HFFc6 (cell line): ENCODE measurements around the gene BOD1. TPM values are rescaled to one million over a fixed set of nuclear protein-coding genes. Genes with fewer than 3 reads are reported as not detected.

Source experiments
- DNase-seq: peaks from one replicate; pipeline ENCODE4 v3.0.0-alpha.2; 2018
- H3K27ac Mint-ChIP-seq: 2 replicates; pipeline ENCODE4 v1.8.0; 2020; ENCODE audit warnings: mild to moderate bottlenecking, mixed read lengths
- H3K27me3 Mint-ChIP-seq: 2 replicates; pipeline ENCODE4 v1.8.0; 2021; ENCODE audit warnings: mild to moderate bottlenecking, moderate library complexity, mixed read lengths; ENCODE audit not compliant: insufficient read depth
- H3K36me3 Mint-ChIP-seq: 2 replicates; pipeline ENCODE4 v1.8.0; 2021; ENCODE audit warnings: low read depth, mixed read lengths
- H3K4me1 Mint-ChIP-seq: 2 replicates; pipeline ENCODE4 v1.8.0; 2020; ENCODE audit warnings: low read depth, mixed read lengths
- H3K4me3 Mint-ChIP-seq: 2 replicates; pipeline ENCODE4 v1.8.0; 2020; ENCODE audit warnings: mild to moderate bottlenecking, moderate library complexity, mixed read lengths
- H3K9me3 Mint-ChIP-seq: 2 replicates; pipeline ENCODE4 v1.8.0; 2020; ENCODE audit warnings: mild to moderate bottlenecking, mixed read lengths
- total RNA-seq, 6 experiments: library from RNA; stranded (reverse); fragmentation: NEBNext Ultra II Directional; extraction: Animal tissue kit (Norgen Biotek cat#: 25700); gene quantifications; 2 replicates in 1 of 6; 3 replicates in 5 of 6; pipeline ENCODE4 v1.2.3, GENCODE V29; 2021
- TF ChIP-seq, protein P1 (sequence below): fragments of 200-600 bp; sonication (generic); IDR thresholded peaks from 2 replicates; pipeline ENCODE4 v1.5.0; 2021; ENCODE audit warnings: antibody characterized with exemption, mild to moderate bottlenecking

Gene BOD1
- total RNA-seq, 6 experiments from 2014 or later: 47.5 to 52.4 (median 50.9) TPM

DNA sequence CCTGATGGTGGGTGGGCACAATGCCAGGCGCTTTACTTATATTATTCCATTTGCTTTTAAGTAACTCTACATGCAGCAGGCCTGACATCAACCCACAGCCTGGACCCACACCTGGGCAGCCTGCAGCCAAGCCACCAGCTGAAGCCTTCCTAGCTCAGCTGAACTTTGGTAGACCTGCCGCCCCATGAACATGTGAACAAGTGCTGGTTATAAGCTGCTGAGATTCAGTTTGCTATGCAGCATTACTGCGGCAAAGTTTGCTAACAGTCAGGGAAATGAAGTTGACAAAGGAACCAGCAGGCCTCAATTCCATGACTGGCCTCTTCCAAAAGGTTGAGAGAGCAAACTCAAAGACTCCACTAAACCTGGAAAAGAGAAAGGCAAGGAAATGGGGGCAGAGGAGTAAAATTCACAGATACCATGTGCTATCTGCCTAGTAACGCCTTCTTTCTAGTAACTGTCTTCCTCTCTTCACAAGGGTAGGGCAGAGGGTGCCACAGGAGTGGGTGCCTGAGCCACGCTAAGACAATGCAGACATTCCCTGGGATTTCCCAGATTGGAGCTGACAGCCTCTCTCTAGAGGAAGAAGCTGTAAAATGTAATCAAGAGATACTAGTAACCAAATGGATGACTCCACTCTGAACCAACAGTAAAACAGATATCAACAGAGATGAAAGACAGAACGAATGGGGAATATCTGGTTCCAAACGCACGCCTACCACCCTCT, 2.9 kb downstream of the BOD1 start:
- Mint-ChIP-seq H3K4me3 (peak overlapping the region; percentile 97), H3K27ac (no peak overlapping the region), H3K27me3 (no peaks in the 10 kb centered on the region), H3K9me3 (no peaks in the 10 kb centered on the region), H3K36me3 (peaks cover 23% of the 10 kb centered on the region), H3K4me1 (peaks cover 50% of the 10 kb centered on the region)
- DNase-seq: no peak
- TF ChIP-seq, protein P1, sequence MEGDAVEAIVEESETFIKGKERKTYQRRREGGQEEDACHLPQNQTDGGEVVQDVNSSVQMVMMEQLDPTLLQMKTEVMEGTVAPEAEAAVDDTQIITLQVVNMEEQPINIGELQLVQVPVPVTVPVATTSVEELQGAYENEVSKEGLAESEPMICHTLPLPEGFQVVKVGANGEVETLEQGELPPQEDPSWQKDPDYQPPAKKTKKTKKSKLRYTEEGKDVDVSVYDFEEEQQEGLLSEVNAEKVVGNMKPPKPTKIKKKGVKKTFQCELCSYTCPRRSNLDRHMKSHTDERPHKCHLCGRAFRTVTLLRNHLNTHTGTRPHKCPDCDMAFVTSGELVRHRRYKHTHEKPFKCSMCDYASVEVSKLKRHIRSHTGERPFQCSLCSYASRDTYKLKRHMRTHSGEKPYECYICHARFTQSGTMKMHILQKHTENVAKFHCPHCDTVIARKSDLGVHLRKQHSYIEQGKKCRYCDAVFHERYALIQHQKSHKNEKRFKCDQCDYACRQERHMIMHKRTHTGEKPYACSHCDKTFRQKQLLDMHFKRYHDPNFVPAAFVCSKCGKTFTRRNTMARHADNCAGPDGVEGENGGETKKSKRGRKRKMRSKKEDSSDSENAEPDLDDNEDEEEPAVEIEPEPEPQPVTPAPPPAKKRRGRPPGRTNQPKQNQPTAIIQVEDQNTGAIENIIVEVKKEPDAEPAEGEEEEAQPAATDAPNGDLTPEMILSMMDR: no peak

DNA sequence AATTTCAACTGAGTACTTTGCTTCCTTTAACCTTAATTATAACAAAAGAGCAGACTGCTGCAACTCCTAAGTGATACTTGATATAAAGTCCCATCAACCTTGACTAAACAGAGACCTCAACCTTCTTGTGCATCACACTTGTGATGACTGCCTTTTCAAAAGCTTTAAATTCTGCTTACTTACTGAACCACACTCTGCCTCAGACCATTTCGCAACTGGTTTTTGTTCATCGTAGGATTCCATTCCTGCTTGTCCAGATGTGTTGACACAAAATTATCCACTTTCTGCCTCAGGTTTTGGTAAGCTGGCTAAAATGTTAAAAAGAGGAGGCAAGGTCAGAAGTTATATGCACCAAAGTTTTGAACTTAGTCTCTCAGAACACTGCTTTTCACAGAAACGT, 3.5 kb downstream of the BOD1 start:
- Mint-ChIP-seq H3K27ac (no peak overlapping the region; the same call in 1 of the 2 replicates), H3K9me3 (no peaks in the 10 kb centered on the region), H3K27me3 (no peaks in the 10 kb centered on the region), H3K4me3 (no peak overlapping the region), H3K4me1 (peaks cover 50% of the 10 kb centered on the region), H3K36me3 (peaks cover 30% of the 10 kb centered on the region)
- TF ChIP-seq, protein P1: no peak
- DNase-seq: no peak

DNA sequence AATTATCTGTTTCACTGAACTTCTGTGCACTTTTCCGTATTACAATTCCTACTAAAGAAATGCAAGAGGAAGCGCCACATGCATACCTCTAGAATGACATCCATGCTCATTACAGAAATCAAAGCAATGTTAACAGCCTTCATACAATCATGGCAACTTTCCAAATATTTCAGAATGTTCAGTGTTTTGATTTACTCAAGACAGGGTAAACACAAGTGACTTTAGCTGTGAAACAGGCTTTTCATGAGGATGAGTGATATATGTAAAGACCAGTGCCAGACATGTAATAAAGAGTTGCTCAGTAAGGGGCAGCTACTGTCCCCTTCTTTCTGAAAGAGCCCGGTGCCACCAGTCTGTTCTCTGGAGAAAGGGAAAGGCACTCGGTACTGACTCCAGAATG, 4.7 kb downstream of the BOD1 start:
- DNase-seq: no peak
- Mint-ChIP-seq H3K27ac (no peak overlapping the region), H3K9me3 (no peaks in the 10 kb centered on the region), H3K4me3 (no peak overlapping the region), H3K27me3 (no peaks in the 10 kb centered on the region), H3K36me3 (peaks cover 42% of the 10 kb centered on the region), H3K4me1 (peaks cover 44% of the 10 kb centered on the region)
- TF ChIP-seq, protein P1: no peak

DNA sequence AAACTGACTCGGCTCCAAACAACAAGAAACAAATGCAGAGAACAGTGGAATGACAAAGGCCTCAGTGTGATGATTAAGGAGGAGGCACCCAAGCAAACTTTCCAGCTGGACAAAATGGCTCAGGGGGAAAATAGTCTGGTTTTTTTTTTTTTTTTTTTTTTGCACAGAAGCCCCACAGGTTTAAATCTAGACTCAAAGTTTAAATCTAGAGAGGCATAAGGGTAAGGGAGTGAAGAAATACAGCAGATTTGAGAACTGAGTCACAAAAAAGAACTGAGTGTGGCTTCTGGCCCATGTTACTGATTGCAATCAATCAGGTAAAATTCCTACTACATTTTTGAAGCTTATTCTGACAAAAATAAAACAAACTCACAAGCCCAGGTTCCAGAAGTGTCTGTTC, 12.3 kb downstream of the BOD1 start:
- Mint-ChIP-seq H3K36me3 (peaks cover 50% of the 10 kb centered on the region), H3K27ac (no peak overlapping the region), H3K4me3 (no peak overlapping the region), H3K27me3 (no peaks in the 10 kb centered on the region), H3K4me1 (peaks cover 11% of the 10 kb centered on the region), H3K9me3 (no peaks in the 10 kb centered on the region)
- no peak for DNase-seq
- TF ChIP-seq, protein P1: no peak

DNA sequence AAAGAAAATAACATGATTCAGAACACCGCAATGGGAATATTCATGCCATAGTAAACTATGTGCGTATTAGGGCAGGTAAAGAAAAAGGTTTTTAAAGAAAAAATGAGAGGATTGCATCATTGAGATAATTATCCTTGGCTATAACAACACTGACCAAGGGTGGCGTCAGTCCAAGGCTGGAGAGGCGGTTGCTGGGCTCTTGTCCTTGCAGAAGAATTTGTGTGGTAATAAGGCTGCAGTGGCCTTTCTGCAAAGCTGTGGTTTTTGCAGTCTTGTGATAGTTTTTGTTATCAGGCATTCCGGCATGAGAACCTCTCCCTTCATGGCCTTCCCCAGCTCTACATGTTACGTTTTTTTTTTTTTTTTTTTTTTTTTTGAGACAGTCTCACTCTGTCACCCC, 14.0 kb downstream of the BOD1 start:
- Mint-ChIP-seq H3K4me3 (no peak overlapping the region), H3K4me1 (peaks cover 11% of the 10 kb centered on the region), H3K9me3 (no peaks in the 10 kb centered on the region), H3K36me3 (peaks cover 40% of the 10 kb centered on the region), H3K27ac (no peak overlapping the region; the same call in 1 of the 2 replicates), H3K27me3 (no peaks in the 10 kb centered on the region)
- DNase-seq: peak; percentile 58
- TF ChIP-seq, protein P1: no peak
